ENCODE measurements around the gene HMGN3. TPM values are rescaled to one million over a fixed set of nuclear protein-coding genes. Genes with fewer than 3 reads are reported as not detected.

The HMGN3 gene
- total RNA-seq, 1 donor from 2014 or later: 42.3 TPM

- Histone ChIP-seq H3K9ac (ENCODE audit: low read depth in 1 of 3, low read length in 3 of 3) (no peak overlapping the region), H3K36me3 (ENCODE audit: control insufficient read depth in 3 of 3, insufficient read depth in 3 of 3, low read length in 3 of 3) (no peaks in the 10 kb centered on the region), H3K4me1 (ENCODE audit: control insufficient read depth in 3 of 3, insufficient read depth in 3 of 3, low read length in 3 of 3) (peaks cover 0 to 5% (median 3%) of the 10 kb centered on the region in 3 donors)
Measured at GRCh38 chr6:79189760-79190350, 44.6 kb downstream of the HMGN3 start.

GRCh38 chr6:79188885-79189480 is 45.5 kb downstream of the HMGN3 start:
- Histone ChIP-seq H3K36me3 (ENCODE audit: control insufficient read depth in 3 of 3, insufficient read depth in 3 of 3, low read length in 3 of 3) (no peaks in the 10 kb centered on the region), H3K4me1 (ENCODE audit: control insufficient read depth in 3 of 3, insufficient read depth in 3 of 3, low read length in 3 of 3) (peaks cover 0 to 5% (median 3%) of the 10 kb centered on the region in 3 donors)

More at GRCh38 chr6:79189760-79190350, 44.6 kb downstream of the HMGN3 start:
- H3K9me3 ChIP-seq (ENCODE audit: control insufficient read depth in 3 of 3, low read length in 3 of 3): peaks cover 0 to 2% (median 0%) of the 10 kb centered on the region in 3 donors
- H3K27ac ChIP-seq (ENCODE audit: low read depth, low read length): no peak overlapping the region
- no peak overlapping the region for H3K4me3 ChIP-seq (ENCODE audit: low read length in 3 of 3)
- H3K27me3 ChIP-seq (ENCODE audit: control insufficient read depth in 3 of 3, insufficient read depth in 3 of 3, low read length in 3 of 3): no peaks in the 10 kb centered on the region

DNA sequence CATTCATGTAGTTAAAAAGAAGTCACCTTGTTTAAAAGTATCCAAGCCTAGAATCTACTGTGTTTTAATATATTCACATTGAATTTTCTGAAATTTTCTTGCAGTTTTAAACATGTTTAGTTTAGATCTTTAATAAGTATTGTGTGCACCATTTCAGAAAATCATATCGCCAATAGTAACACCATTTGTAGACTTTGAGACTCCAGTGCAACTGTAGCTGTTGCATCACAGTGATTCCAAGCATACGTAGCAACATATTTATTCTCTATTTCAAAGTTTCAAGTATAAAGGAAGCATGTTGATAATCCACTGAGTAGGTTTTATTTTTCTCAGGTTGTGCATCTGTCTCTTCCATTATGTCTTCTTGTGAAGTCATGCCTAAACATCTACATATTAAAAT is 46.4 kb downstream of the HMGN3 start:
- Histone ChIP-seq H3K4me1 (ENCODE audit: control insufficient read depth in 3 of 3, insufficient read depth in 3 of 3, low read length in 3 of 3) (peaks cover 0 to 5% (median 3%) of the 10 kb centered on the region in 3 donors), H3K27ac (ENCODE audit: low read depth, low read length) (no peak overlapping the region), H3K9ac (ENCODE audit: low read depth in 1 of 3, low read length in 3 of 3) (no peak overlapping the region)

More at GRCh38 chr6:79188885-79189480, 45.5 kb downstream of the HMGN3 start:
- no peak overlapping the region for H3K27ac ChIP-seq (ENCODE audit: low read depth, low read length)
- no peak overlapping the region for H3K4me3 ChIP-seq (ENCODE audit: low read length in 3 of 3)
- H3K9me3 ChIP-seq (ENCODE audit: control insufficient read depth in 3 of 3, low read length in 3 of 3): peaks cover 0 to 2% (median 0%) of the 10 kb centered on the region in 3 donors
- no peaks in the 10 kb centered on the region for H3K27me3 ChIP-seq (ENCODE audit: control insufficient read depth in 3 of 3, insufficient read depth in 3 of 3, low read length in 3 of 3)
- no peak overlapping the region for H3K9ac ChIP-seq (ENCODE audit: low read depth in 1 of 3, low read length in 3 of 3)

GRCh38 chr6:79186564-79186963 is 47.9 kb downstream of the HMGN3 start:
- Histone ChIP-seq H3K9me3 (ENCODE audit: control insufficient read depth in 3 of 3, low read length in 3 of 3) (no peaks in the 10 kb centered on the region), H3K4me1 (ENCODE audit: control insufficient read depth in 3 of 3, insufficient read depth in 3 of 3, low read length in 3 of 3) (peaks cover 0 to 5% (median 3%) of the 10 kb centered on the region in 3 donors), H3K36me3 (ENCODE audit: control insufficient read depth in 3 of 3, insufficient read depth in 3 of 3, low read length in 3 of 3) (no peaks in the 10 kb centered on the region)

More for the DNA sequence above, 46.4 kb downstream of the HMGN3 start:
- Histone ChIP-seq H3K27me3 (ENCODE audit: control insufficient read depth in 3 of 3, insufficient read depth in 3 of 3, low read length in 3 of 3) (no peaks in the 10 kb centered on the region), H3K9me3 (ENCODE audit: control insufficient read depth in 3 of 3, low read length in 3 of 3) (peaks cover 0 to 2% (median 0%) of the 10 kb centered on the region in 3 donors), H3K4me3 (ENCODE audit: low read length in 3 of 3) (no peak overlapping the region), H3K36me3 (ENCODE audit: control insufficient read depth in 3 of 3, insufficient read depth in 3 of 3, low read length in 3 of 3) (no peaks in the 10 kb centered on the region)

DNA sequence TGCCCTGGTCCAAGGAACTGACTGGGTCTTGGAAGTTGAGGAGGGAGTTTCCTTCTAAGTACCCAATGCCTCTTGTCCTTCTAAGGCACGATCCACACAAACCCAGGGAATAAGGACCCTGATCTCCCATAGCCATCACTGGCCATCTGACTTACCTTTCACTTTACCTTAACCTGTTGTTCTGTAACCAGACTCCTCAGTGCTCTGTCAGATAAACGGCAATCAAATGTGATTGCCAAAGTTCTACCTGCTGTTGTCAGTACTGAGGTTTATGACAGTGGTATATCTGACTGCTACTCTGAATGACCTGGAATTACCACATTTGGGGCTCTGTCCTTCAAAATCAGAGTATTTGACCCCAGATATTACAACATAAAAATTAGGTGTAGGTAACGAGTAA is 49.8 kb downstream of the HMGN3 start:
- no peak overlapping the region for H3K4me3 ChIP-seq (ENCODE audit: low read length in 3 of 3)
- no peaks in the 10 kb centered on the region for H3K9me3 ChIP-seq (ENCODE audit: control insufficient read depth in 3 of 3, low read length in 3 of 3)
- H3K4me1 ChIP-seq (ENCODE audit: control insufficient read depth in 3 of 3, insufficient read depth in 3 of 3, low read length in 3 of 3): peaks cover 0 to 5% (median 3%) of the 10 kb centered on the region in 3 donors
- no peak overlapping the region for H3K9ac ChIP-seq (ENCODE audit: low read depth in 1 of 3, low read length in 3 of 3)
- no peaks in the 10 kb centered on the region for H3K27me3 ChIP-seq (ENCODE audit: control insufficient read depth in 3 of 3, insufficient read depth in 3 of 3, low read length in 3 of 3)
- no peak overlapping the region for H3K27ac ChIP-seq (ENCODE audit: low read depth, low read length)
- H3K36me3 ChIP-seq (ENCODE audit: control insufficient read depth in 3 of 3, insufficient read depth in 3 of 3, low read length in 3 of 3): no peaks in the 10 kb centered on the region

More at GRCh38 chr6:79186564-79186963, 47.9 kb downstream of the HMGN3 start:
- Histone ChIP-seq H3K27ac (ENCODE audit: low read depth, low read length) (no peak overlapping the region), H3K27me3 (ENCODE audit: control insufficient read depth in 3 of 3, insufficient read depth in 3 of 3, low read length in 3 of 3) (no peaks in the 10 kb centered on the region), H3K9ac (ENCODE audit: low read depth in 1 of 3, low read length in 3 of 3) (no peak overlapping the region), H3K4me3 (ENCODE audit: low read length in 3 of 3) (no peak overlapping the region)

- Histone ChIP-seq H3K27me3 (ENCODE audit: control insufficient read depth in 3 of 3, insufficient read depth in 3 of 3, low read length in 3 of 3) (no peaks in the 10 kb centered on the region), H3K9me3 (ENCODE audit: control insufficient read depth in 3 of 3, low read length in 3 of 3) (no peaks in the 10 kb centered on the region), H3K4me1 (ENCODE audit: control insufficient read depth in 3 of 3, insufficient read depth in 3 of 3, low read length in 3 of 3) (peaks cover 0 to 3% (median 2%) of the 10 kb centered on the region in 3 donors), H3K4me3 (ENCODE audit: low read length in 3 of 3) (no peak overlapping the region), H3K9ac (ENCODE audit: low read depth in 1 of 3, low read length in 3 of 3) (no peak overlapping the region), H3K27ac (ENCODE audit: low read depth, low read length) (no peak overlapping the region), H3K36me3 (ENCODE audit: control insufficient read depth in 3 of 3, insufficient read depth in 3 of 3, low read length in 3 of 3) (no peaks in the 10 kb centered on the region)
Measured at GRCh38 chr6:79184086-79184485, 50.4 kb downstream of the HMGN3 start.

GRCh38 chr6:79180052-79180451 is 54.4 kb downstream of the HMGN3 start:
- no peaks in the 10 kb centered on the region for H3K36me3 ChIP-seq (ENCODE audit: control insufficient read depth in 3 of 3, insufficient read depth in 3 of 3, low read length in 3 of 3)
- no peaks in the 10 kb centered on the region for H3K4me1 ChIP-seq (ENCODE audit: control insufficient read depth in 3 of 3, insufficient read depth in 3 of 3, low read length in 3 of 3)
- no peak overlapping the region for H3K27ac ChIP-seq (ENCODE audit: low read depth, low read length)
- H3K9me3 ChIP-seq (ENCODE audit: control insufficient read depth in 3 of 3, low read length in 3 of 3): no peaks in the 10 kb centered on the region
- no peak overlapping the region for H3K9ac ChIP-seq (ENCODE audit: low read depth in 1 of 3, low read length in 3 of 3)
- no peaks in the 10 kb centered on the region for H3K27me3 ChIP-seq (ENCODE audit: control insufficient read depth in 3 of 3, insufficient read depth in 3 of 3, low read length in 3 of 3)
- H3K4me3 ChIP-seq (ENCODE audit: low read length in 3 of 3): no peak overlapping the region

DNA sequence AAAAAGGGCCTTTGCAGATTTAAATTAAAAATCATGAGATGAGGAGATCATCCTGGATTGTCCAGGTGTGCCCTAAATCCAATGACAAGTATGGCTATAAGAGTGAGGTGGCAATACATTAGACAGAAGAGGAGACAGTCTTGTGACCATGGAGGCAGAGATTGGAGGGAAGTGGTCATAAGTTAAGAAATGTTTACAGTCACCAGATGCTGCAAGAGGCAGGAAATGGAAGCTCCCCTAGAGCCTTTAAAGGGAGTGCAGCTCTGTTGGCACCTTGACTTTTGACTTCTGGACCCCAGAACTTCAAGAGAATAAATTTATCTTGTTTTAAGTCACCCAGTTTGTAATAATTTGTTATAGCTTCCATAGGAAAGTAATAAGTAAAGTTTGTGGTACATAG is 61.1 kb downstream of the HMGN3 start:
- Histone ChIP-seq H3K36me3 (ENCODE audit: control insufficient read depth in 3 of 3, insufficient read depth in 3 of 3, low read length in 3 of 3) (no peaks in the 10 kb centered on the region), H3K9ac (ENCODE audit: low read depth in 1 of 3, low read length in 3 of 3) (no peak overlapping the region)

GRCh38 chr6:79170959-79171358 is 63.5 kb downstream of the HMGN3 start:
- H3K4me3 ChIP-seq (ENCODE audit: low read length in 3 of 3): no peak overlapping the region
- H3K9ac ChIP-seq (ENCODE audit: low read depth in 1 of 3, low read length in 3 of 3): no peak overlapping the region
- H3K4me1 ChIP-seq (ENCODE audit: control insufficient read depth in 3 of 3, insufficient read depth in 3 of 3, low read length in 3 of 3): no peaks in the 10 kb centered on the region
- H3K27ac ChIP-seq (ENCODE audit: low read depth, low read length): no peak overlapping the region
- no peaks in the 10 kb centered on the region for H3K9me3 ChIP-seq (ENCODE audit: control insufficient read depth in 3 of 3, low read length in 3 of 3)
- H3K36me3 ChIP-seq (ENCODE audit: control insufficient read depth in 3 of 3, insufficient read depth in 3 of 3, low read length in 3 of 3): no peaks in the 10 kb centered on the region
- no peaks in the 10 kb centered on the region for H3K27me3 ChIP-seq (ENCODE audit: control insufficient read depth in 3 of 3, insufficient read depth in 3 of 3, low read length in 3 of 3)

More for the DNA sequence above, 61.1 kb downstream of the HMGN3 start:
- H3K9me3 ChIP-seq (ENCODE audit: control insufficient read depth in 3 of 3, low read length in 3 of 3): no peaks in the 10 kb centered on the region
- H3K4me3 ChIP-seq (ENCODE audit: low read length in 3 of 3): no peak overlapping the region
- no peaks in the 10 kb centered on the region for H3K27me3 ChIP-seq (ENCODE audit: control insufficient read depth in 3 of 3, insufficient read depth in 3 of 3, low read length in 3 of 3)
- H3K4me1 ChIP-seq (ENCODE audit: control insufficient read depth in 3 of 3, insufficient read depth in 3 of 3, low read length in 3 of 3): no peaks in the 10 kb centered on the region
- H3K27ac ChIP-seq (ENCODE audit: low read depth, low read length): no peak overlapping the region

DNA sequence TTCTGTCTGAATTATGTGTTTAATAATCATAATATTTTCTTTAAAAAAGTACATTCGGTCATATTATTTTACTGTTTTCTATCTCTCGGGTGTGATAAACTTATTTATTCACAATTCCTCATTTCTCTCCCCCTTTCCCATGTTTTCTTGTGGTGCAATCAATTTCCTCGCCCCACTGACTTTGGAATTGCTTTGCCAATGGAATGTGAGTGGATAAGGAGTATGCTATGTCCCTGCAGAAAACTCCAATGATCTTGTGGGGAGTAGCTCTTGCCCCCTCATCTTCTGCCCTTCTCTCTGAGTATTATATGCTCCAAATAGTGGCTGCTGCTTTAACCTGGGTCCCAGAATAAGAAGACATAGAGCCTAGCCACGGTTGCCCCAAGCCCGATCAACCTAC is 64.1 kb downstream of the HMGN3 start:
- Histone ChIP-seq H3K4me3 (ENCODE audit: low read length in 3 of 3) (no peak overlapping the region), H3K36me3 (ENCODE audit: control insufficient read depth in 3 of 3, insufficient read depth in 3 of 3, low read length in 3 of 3) (no peaks in the 10 kb centered on the region), H3K27me3 (ENCODE audit: control insufficient read depth in 3 of 3, insufficient read depth in 3 of 3, low read length in 3 of 3) (no peaks in the 10 kb centered on the region), H3K27ac (ENCODE audit: low read depth, low read length) (no peak overlapping the region), H3K9me3 (ENCODE audit: control insufficient read depth in 3 of 3, low read length in 3 of 3) (no peaks in the 10 kb centered on the region), H3K9ac (ENCODE audit: low read depth in 1 of 3, low read length in 3 of 3) (no peak overlapping the region), H3K4me1 (ENCODE audit: control insufficient read depth in 3 of 3, insufficient read depth in 3 of 3, low read length in 3 of 3) (no peaks in the 10 kb centered on the region)
